T follicular helper cell (primary cell): ENCODE data around the gene DIS3L2.

ENCODE experiments used
- DNase-seq: peaks from one replicate; pipeline ENCODE4 v3.0.0-alpha.2; 2020; ENCODE audit warnings: low read depth

The DIS3L2 gene

DNA sequence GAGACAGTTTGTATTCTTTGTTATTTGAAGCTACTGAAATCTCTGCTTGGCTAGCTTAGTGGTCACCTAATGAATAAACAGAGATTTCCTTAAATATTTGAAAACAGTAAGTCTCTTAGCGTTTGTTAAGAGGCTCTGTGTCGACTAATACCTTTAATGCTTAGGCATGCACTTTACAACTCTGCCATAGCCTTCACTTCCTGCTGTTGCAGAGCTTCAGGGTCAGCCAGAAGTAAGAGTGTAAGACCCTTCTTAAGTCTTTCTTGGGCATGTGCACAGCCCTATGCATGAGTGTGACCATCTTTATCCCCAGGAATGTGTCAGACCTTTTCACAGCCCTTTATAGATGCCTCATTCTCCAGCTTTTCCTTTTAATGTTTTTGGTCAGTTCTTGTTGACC, 221.8 kb downstream of the DIS3L2 start:
- DNase-seq, result no peak

DNA sequence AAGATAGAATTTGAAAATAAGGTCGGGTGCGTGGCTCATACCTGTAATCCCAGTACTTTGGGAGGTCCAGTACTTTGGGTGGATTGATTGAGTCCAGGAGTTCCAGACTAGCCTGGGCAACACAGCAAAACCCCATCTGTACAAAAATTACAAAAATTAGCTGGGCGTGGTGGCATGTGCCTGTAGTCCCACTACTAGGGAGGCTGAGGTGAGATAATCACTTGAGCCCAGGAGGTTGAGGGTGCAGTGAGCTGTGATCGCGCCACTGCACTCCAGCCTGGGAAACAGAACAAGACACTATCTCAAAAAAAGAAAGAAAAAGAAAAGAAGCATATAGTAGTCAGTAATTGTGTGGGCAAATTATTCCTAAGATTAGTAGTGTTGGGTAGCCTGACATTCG, 222.8 kb downstream of the DIS3L2 start:
- DNase-seq, result no peak

DNA sequence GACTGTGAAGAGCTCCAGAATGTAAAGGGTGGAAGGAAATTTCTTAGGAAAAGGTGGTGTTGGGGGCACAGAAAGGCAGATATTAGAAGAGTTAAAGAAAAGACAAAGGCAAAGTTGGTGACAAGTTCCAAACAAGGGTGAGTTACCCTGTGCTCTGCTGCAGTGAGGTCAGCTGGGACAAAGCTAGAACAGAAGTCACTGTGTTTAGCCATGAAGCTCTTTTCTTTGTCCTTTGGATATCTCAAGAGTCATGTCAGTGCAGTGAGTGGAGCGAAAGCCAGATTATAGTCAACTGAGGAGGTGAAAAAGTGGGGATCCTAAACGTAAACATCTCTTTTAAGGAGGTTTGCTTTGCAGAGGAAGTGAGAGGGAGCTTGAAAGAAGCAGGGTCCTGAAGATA, 229.3 kb downstream of the DIS3L2 start:
- no peak for DNase-seq

DNA sequence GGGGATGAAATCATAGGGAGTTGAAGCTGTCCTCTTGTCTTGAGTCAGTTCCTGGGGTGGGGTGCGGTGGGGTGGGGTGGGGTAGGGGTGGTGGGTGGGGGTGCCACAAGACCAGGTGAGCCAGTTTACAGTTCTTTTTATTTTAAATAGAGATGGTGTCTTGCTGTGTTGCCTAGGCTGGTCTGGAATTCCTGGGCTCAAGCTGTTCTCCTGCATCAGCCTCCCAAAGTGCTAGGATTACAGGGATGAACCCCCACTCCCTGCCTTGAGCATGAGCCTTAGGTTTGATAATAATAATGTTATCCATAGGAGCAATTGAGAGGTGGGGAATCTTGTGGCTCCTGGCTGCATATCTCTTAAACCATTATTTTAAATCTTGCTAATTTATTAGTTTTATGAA, 234.0 kb downstream of the DIS3L2 start:
- DNase-seq, result no peak

DNA sequence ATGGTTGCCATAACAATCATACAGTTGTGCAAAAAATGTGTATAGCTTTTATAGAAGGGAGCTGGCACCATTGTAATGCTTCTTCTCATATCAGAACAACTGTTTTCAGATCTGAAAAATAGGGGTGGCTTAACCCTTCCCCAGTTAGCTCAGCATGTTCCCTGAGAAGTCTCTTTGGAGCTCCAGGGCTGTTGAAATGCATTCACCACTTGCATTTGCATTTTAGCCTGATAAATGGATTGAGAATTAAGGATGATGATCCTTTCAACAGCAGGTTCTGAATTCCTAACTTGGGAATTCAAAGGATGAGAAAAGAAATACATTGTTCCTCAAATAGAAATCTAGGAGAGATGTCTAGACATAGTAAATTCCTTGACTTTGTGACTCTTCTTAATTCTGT, 235.3 kb downstream of the DIS3L2 start:
- DNase-seq, result no peak

DNA sequence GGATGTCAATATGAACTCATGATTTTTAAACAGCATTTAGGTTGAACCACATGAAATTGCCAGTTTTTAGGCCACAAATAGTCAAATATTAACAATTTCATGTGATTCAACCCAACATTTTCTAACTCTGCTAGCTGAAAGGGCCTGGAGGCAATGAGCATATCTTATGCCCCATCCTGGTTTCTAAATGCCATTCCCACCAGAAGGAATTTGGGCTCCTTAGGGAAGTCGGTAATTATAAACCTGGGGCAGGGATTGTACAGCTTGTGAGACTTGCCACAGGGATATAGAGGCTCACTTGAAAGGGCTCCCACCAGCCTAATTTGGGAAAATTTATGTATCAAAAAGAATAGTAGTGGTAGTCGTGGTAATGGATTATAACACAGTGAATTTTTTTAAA, 238.7 kb downstream of the DIS3L2 start:
- no peak for DNase-seq

DNA sequence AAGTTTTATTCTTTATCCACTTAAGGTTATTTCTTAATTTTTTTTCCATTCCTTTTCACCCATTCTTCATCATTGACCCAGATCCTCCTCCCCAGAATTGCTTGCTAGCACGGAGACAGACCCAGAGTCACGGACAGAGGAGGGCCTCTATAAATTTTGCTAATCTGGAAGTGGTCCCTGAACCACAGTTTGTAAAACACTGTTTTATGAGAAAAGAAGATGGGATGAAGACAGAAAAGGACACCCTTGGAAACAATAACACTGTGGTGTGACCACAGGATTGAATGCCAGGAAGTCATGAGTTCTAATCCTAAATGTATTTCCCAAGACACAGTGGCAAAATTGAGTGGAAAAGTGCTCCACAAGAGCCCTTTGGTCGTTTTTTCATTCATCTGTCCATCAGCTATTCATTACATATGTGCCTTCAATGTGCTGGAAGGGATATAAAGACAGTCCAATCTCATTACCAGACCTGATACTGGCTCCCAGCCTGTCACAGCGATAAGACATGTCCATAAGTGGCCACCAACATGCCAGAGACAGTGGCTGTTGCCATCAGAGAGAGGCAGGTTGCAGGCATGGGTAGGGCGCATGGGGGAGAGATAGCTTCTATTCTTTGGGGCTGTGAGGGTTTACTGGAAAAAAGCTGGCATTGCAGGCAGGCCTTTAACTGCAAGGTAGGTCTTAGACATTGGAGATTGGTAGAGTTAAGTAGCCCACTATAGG, 241.8 kb downstream of the DIS3L2 start:
- DNase-seq, result no peak

DNA sequence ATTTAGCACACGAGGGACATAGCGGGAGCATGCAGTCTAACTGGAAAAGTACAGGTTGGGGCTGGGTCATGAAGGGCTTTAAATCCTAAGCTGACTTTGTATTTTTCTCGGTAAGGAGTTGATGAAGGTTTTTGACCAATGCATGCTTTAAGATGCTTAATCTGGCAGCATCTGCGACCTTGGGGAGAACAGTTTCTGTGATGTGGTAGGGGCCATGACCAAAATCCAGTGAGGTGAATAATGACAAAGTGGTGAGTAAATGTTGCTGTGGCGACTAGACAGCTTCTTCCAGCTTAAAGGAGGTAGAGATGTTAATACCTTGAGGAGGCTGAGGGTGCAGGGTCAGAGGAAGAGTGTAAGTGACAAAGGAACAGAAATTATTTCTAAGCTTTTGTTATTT, 242.4 kb downstream of the DIS3L2 start:
- DNase-seq, result no peak

DNA sequence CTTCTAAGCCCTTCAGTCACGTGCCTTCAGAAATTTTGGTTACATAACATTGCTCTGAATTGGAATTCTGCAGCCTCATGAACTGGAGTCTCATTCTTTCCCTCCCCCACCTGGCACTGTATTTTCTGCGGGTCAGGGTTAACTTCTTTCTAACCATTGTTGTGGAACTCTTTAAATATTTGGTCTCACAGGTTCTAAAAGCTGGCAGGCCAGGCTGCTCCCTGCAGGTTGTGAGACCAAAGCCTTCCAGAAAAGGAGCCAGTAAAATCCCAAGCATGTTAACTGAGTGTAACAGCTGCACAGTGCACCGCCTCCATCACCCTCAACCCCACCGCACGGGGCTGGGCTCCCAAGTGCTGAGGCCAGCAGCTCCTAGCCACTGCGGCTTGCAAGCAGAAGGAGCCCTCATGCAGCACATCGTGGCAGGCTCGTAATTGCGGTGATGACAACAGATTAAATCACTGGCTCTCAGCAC, 243.0 kb downstream of the DIS3L2 start:
- no peak for DNase-seq

DNA sequence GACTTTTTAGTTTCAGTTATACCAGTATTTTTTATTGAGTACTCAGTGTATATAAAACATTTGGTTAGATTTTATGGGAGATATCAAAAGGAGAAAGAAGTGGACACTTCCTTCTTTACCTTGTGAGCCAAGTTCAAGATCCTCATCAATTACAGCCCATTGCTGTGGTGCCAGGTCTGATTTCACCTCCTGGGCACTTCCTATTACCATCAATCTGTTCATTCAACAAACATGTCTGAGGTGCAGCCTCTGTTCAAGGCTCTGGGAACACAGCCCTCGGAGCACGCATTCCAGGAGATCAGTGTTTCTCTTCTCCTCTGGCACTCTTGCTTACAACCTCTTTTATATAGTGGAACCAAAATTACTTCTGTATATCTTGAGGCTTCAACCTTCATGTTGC, 245.7 kb downstream of the DIS3L2 start:
- no peak for DNase-seq

DNA sequence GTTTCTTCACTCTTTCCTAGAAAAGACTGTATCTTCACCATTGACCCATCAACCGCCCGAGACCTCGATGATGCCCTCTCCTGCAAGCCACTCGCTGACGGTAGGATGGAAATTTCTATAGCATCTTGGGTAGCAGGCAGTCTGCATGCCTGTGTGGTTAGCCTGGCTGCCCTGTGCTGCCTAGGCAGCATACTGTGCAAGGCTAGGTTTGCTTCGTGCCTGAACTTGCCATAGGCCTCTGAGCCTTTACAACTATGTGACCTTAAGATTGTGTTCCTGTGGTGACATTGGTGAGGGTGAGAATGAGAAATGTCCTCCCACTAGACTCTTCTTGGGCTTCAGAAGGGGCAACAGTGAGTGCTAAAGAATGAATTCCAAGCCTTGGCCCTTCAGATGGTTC, 248.8 kb downstream of the DIS3L2 start:
- DNase-seq, result no peak

DNA sequence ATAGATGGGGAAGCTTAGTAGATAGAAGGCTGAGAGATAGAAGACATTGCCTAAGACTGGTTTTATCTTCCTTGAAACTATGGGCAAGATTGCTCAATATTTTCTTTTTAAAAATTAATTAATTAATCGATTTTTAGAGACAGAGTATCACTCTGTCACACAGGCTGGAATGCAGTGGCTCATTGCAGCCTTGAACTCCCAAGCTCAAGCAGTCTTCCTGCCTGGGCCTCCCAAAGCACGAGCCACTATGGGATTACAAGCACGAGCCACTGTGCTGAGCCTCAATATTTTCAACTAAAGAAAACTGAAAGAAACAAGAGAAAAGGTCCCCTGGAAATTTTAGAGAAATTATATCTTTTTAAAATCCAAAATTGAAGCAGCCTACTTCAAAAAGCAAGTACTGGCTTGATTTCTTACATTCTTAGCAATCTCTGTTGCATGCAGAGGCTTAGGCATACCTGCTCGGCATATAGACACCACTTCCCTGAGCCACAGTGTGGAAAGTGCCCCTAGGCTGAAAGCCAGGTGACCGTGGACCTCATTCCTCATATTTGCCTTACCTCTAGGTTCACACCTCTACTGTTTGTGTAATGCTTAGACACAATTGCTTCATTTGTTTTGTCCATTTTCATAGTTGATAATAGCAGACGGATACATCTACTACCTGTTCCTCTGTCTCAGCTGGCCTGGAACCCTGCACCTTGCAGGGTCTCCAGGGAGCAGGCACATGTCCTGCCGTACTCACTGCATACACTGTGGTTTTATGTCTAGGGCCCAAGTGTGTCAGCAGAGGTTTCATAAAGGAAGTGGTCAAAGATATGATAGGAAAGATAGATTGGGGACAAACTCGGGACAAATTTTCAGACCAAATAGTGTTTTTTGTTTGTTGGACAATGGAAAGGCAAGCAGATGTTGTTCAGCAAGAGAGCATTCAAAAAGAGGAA, 250.5 kb downstream of the DIS3L2 start:
- DNase-seq, result no peak

DNA sequence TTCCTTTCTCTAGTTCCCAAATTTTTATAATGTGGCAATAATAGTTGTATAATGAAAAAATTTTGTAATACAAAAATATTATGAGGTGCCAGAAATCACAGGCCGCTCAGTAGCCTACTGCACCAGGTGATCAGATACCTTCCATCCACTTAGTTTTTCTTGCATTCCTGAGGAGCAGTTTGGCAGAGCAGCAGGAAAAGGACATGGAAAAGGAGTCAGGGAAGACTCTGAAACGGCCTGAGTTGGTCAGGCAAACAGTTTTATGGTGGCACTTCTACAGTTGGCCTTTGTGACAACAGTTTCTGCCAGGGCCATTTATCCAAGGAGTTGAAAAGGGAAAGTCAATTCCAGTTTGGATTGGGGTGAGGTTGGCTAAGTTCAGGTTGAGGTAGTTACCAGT, 251.7 kb downstream of the DIS3L2 start:
- no peak for DNase-seq

DNA sequence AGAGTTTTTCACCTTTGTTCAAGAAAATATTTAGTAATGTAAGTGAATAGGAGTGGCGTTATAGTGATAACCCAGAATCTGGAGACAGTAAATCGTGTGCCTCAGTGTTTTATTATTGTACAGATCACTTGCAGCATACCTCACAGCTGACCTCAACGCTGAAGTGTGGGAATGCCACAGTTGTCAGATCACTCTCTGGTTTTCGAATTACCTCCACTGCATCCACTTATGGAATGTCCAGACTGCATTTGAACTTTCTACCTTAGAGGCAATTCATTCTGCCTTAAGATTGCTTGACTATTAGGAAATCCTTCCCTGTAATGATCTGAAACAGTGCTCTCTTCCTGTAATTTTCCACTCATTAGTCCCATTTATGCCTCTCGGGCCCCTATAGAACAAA, 252.5 kb downstream of the DIS3L2 start:
- DNase-seq, result no peak

DNA sequence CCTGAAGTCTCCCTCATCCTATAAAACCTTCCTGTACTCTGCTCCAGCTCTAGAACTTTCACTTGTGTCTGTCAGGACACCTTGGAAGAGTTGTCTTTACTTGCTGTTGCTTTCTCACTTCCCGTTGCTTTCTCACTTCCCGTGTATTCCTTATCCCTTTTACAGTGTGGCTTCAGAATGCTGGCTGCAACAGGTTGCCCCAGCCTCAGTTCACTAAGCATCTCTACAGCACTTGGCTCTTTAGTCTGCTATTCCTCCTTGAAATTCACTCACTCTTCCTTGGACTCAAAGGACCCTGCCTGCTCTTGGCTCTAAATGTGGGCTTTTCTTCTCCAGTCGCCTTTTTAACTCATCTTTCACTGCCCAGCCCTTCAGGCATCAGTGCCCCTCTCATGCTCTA, 254.5 kb downstream of the DIS3L2 start:
- no peak for DNase-seq

DNA sequence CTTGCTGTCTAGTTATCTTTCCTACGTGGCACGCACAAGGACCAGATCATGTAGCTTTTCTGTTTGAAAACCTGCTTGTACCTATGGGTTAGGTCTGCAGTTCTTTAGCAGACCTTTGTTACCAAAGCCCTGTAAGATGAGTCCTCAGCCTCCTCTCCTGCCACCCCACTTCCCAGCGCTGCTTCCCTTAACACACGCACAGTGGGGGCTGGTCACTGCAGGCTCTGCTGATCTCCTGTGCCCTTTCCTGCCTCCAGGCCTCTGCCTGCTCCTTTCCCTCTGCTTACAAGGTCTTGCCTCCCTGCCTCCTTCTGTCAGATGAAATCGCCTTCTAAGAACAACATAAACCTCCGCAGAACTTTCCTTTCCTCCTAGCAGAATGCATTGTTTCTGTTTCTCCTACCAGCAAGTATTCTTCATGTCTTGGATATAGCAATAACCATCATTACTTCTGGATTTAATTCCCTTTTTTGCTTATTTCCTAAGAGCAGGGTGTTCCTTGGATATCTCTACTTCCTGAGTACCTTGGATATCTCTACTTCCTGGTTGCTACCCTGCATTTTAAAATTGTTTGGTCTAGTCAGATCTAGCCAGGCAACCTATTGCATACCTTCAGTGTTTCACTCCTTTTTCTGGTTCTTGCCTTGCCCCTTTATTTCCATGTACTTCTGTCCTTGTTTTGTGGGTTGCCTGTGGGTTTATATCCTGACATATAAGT, 257.4 kb downstream of the DIS3L2 start:
- DNase-seq, result no peak

DNA sequence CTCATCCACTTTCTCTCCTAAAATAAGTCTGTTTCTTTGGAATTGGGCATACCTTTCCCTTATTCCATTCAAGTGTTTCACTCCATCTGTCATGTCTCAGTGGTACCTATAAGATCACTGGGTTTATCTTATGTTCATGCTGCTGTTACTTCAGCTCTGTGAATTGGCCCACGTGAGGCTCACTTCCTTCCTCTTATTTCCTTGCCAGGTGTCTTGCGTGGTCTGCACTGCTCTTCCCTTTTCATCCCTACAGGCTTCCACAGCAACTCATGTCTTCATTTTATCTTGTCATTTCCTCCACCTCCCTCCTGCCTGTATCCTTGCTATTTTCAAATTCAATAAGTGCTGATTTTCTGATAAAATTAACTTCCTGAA, 258.0 kb downstream of the DIS3L2 start:
- DNase-seq, result no peak

DNA sequence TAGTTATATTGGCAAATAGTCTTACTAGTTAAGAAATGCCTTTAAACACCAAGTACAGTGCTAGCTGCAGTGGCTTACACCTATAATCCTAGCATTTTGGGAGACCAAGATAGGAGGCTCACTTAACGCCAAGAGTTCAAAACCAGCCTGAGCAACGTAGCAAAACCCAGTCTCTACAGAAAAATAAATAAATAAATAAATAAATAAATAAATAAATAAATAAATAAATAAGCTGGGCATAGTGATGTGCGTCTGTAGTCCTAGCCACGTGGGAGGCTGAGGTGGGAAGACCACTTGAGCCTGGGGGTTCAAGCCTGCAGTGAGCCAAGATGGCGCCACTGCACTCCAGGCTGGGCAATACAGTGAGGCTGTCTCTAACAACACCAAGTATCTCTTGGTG, 258.4 kb downstream of the DIS3L2 start:
- DNase-seq, result no peak

DNA sequence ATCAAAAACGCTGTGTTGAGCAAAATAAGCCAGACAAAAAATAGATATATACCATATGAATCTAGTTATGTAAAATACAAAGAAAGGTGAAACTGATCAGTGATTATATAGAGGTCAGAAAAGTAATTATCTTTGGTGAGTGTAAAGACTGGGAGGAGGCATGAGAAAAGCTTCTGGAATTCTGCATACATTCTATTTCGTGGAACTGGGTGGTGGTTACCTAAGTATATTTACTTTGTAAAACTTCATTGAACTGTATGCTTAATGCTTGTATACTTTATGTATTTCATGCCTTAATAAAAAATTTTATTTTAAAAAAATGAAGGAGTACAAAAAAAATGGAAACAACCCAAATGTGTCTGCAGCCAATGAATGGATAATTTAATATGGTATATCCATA, 263.9 kb downstream of the DIS3L2 start:
- DNase-seq, result no peak

DNA sequence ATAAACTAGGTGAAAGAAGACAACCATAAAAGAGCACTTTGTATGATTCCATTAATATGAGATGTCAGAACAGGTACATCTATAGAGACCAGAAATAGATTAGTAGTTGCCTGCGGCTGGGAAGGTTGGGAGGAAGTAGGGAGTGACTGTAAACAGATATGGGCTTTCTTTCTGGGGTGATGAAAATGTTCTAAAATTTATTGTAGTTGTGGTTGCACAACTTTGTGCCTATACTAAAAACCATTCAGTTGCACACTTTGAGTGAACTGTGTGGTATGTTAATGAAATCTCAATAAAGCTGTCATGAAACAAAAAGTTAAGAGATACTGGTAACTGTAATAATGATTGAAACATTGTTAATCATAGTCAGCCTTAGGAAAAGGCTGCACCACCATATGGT, 264.4 kb downstream of the DIS3L2 start:
- DNase-seq, result no peak

DNA sequence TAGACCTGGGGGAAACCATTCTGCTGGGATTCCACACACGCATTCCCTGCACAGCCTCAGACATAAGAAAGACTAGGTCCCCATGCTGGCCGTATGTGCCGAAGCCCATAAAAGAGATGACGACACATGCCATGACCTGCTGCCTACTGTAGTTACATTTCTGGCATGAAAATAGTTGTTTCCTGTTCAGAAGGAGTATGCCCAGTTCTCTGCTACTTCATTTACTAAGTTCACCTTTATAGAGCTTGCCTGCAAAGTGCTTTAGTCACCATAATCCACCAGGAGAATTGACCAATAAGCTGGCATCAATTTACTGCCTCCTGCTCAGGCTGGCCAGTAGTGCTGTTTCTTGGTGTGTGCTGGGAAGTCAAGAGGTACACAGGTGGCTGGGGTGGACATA, 266.8 kb downstream of the DIS3L2 start:
- DNase-seq, result no peak

DNA sequence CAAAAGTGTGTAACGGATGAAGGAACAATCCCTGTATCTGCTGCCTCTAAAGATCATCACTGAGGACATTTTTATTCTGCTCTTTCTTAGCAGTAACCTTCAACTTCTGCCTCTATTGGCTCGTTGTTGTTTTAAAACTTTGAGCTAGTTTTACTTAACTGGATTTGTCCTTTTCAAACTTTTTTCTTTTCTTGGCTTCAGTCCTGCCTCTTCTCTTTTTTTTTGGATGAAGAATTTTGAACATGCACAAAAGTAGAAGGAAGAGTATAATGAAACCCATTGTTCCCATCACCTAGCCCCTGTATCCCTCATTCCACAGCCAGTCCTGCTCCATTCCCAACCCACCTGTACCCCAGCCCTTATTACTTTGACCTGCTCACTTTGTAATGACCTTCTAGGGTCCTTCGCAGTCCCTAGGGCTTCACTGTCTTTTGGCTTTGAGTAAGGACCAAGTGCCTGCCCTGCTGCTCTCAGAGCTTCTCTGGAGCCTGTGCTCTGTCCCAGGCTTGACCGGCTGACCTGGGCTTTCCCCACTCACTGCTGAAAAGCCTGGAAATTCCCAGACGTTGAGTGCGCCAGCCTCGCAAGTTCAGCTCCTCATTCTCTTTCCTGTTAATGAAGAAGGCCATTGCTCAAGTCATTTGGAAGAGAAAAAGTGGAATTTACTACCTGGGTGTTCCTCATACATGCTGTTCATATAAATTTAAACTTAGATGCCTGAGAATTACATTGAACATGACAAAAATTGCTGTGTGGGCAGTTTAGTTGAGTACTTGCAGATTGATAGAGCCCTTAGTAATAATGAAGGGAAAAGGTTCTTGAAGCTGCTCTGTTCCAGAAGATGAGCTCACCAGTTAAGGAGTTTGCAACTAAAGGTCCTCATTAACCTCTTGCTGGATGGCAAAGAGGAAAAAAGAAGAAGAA, 267.7 kb downstream of the DIS3L2 start:
- no peak for DNase-seq
